GM18526 (cell line): ENCODE measurements around the gene SPEN.

Experiments used
- POLR2A ChIP-seq: IDR thresholded peaks from 3 replicates; pipeline ENCODE4 v1.6.1; 2011; ENCODE audit not compliant: insufficient read length; ENCODE audit errors: extremely low read depth

Gene SPEN

GRCh38 chr1:15957221-15958095, 110.0 kb downstream of the SPEN start:
- no peak for TF ChIP-seq POLR2A

- TF ChIP-seq POLR2A = no peak
These were observed 110.6 kb downstream of the SPEN start for GRCh38 chr1:15958111-15958510.

- TF ChIP-seq POLR2A = no peak
These were observed 111.3 kb downstream of the SPEN start for GRCh38 chr1:15958793-15959192.

- no peak for TF ChIP-seq POLR2A
These were observed 111.9 kb downstream of the SPEN start for GRCh38 chr1:15959424-15959823.

GRCh38 chr1:15959827-15960446, 112.4 kb downstream of the SPEN start:
- TF ChIP-seq POLR2A = no peak

GRCh38 chr1:15960808-15961207, 113.3 kb downstream of the SPEN start:
- no peak for TF ChIP-seq POLR2A

- no peak for TF ChIP-seq POLR2A
These were observed 114.0 kb downstream of the SPEN start for GRCh38 chr1:15961492-15961891.

GRCh38 chr1:15962176-15962575, 114.7 kb downstream of the SPEN start:
- TF ChIP-seq POLR2A = no peak

- TF ChIP-seq POLR2A = no peak
These were observed 115.3 kb downstream of the SPEN start for GRCh38 chr1:15962671-15963362.

- no peak for TF ChIP-seq POLR2A
These were observed 116.0 kb downstream of the SPEN start for GRCh38 chr1:15963363-15963967.

- no peak for TF ChIP-seq POLR2A
These were observed 116.6 kb downstream of the SPEN start for GRCh38 chr1:15963968-15964648.

- TF ChIP-seq POLR2A = no peak
These were observed 117.8 kb downstream of the SPEN start for GRCh38 chr1:15965228-15965767.

GRCh38 chr1:15966081-15966955, 118.8 kb downstream of the SPEN start:
- TF ChIP-seq POLR2A = no peak

GRCh38 chr1:15966956-15967344, 119.4 kb downstream of the SPEN start:
- TF ChIP-seq POLR2A = no peak

- no peak for TF ChIP-seq POLR2A
These were observed 120.7 kb downstream of the SPEN start for GRCh38 chr1:15968172-15968571.
